HepG2 (cell line): Measurements from ENCODE around the gene KIF22. TPM values are rescaled to one million over a fixed set of nuclear protein-coding genes. Genes with fewer than 3 reads are reported as not detected.

Experiments
- ATM ChIP-seq: fragments of 450-650 bp; IDR thresholded peaks from 2 replicates; pipeline ENCODE4 v1.7.1; 2017; ENCODE audit warnings: mild to moderate bottlenecking, borderline replicate concordance
- CCAR2 ChIP-seq: fragments of 200-400 bp; formaldehyde crosslinking; optimal IDR thresholded peaks from 2 replicates; pipeline ENCODE3; 2018; ENCODE audit warnings: low read depth, mild to moderate bottlenecking, low read length, moderate library complexity
- GATAD2A ChIP-seq: IDR thresholded peaks from 2 replicates; pipeline ENCODE4 v1.6.1; 2016
- IRX3 ChIP-seq: sonication (generic); formaldehyde crosslinking; IDR thresholded peaks from 2 replicates; pipeline ENCODE4 v1.8.1; 2023; ENCODE audit warnings: mild to moderate bottlenecking, low read depth, missing genetic modification reagents, borderline replicate concordance
- ISL2 ChIP-seq: sonication (generic); formaldehyde crosslinking; IDR thresholded peaks from 2 replicates; pipeline ENCODE4 v1.5.0; 2020; ENCODE audit warnings: missing genetic modification reagents
- KAT7 ChIP-seq: IDR thresholded peaks from 2 replicates; pipeline ENCODE4 v1.6.1; 2018; ENCODE audit warnings: borderline replicate concordance, missing compliant biosample characterization
- MLLT10 ChIP-seq: sonication (generic); formaldehyde crosslinking; IDR thresholded peaks from 2 replicates; pipeline ENCODE4 v1.4.0; 2020; ENCODE audit warnings: missing genetic modification reagents
- NFIC ChIP-seq: IDR thresholded peaks from 2 replicates; pipeline ENCODE4 v1.6.1; 2012; ENCODE audit warnings: mild to moderate bottlenecking, low read length, inconsistent platforms
- PAWR ChIP-seq: sonication (generic); formaldehyde crosslinking; IDR thresholded peaks from 2 replicates; pipeline ENCODE4 v1.4.0; 2020; ENCODE audit warnings: missing genetic modification reagents, mild to moderate bottlenecking, borderline replicate concordance
- SETDB1 ChIP-seq: sonication (generic); formaldehyde crosslinking; IDR thresholded peaks from 2 replicates; pipeline ENCODE4 v1.5.1; 2020; ENCODE audit warnings: missing genetic modification reagents, mild to moderate bottlenecking, borderline replicate concordance
- ZFP36L2 ChIP-seq: sonication (generic); formaldehyde crosslinking; IDR thresholded peaks from 2 replicates; pipeline ENCODE4 v1.4.0; 2020; ENCODE audit warnings: missing genetic modification reagents
- ZNF101 ChIP-seq: sonication (generic); formaldehyde crosslinking; IDR thresholded peaks from 2 replicates; pipeline ENCODE4 v1.4.0; 2020; ENCODE audit warnings: mild to moderate bottlenecking, low read depth, missing genetic modification reagents, borderline replicate concordance
- ZNF34 ChIP-seq: sonication (generic); formaldehyde crosslinking; IDR thresholded peaks from 2 replicates; pipeline ENCODE4 v1.4.0; 2020; ENCODE audit warnings: mild to moderate bottlenecking, missing genetic modification reagents, borderline replicate concordance
- ZNF446 ChIP-seq: sonication (generic); formaldehyde crosslinking; IDR thresholded peaks from 2 replicates; pipeline ENCODE4 v1.5.0; 2020; ENCODE audit warnings: mild to moderate bottlenecking, missing genetic modification reagents
- ZNF558 ChIP-seq: sonication (generic); formaldehyde crosslinking; IDR thresholded peaks from 2 replicates; pipeline ENCODE4 v1.9.0; 2022; ENCODE audit warnings: mild to moderate bottlenecking, missing genetic modification reagents, borderline replicate concordance
- ZNF678 ChIP-seq: sonication (generic); formaldehyde crosslinking; IDR thresholded peaks from 2 replicates; pipeline ENCODE4 v1.4.0; 2020; ENCODE audit warnings: mild to moderate bottlenecking, missing genetic modification reagents
- ZNF772 ChIP-seq: sonication (generic); formaldehyde crosslinking; IDR thresholded peaks from 2 replicates; pipeline ENCODE4 v1.5.0; 2020; ENCODE audit warnings: mild to moderate bottlenecking, missing genetic modification reagents
- ZNF792 ChIP-seq: IDR thresholded peaks from 2 replicates; pipeline ENCODE4 v1.6.1; 2016
- polyA plus RNA-seq, 8 experiments: library from polyadenylated mRNA; depleted of rRNA in 3 of 8; stranded (reverse) in 7 of 8; unstranded in 1 of 8; fragments of >200 nt; fragmentation: Illumina TruSeq in 4 of 8; extraction: Trizol in 4 of 8; gene quantifications; 2 replicates each; pipeline versions ENCODE4 v1.2.1 to v1.2.3, GENCODE V29; 2011 to 2016; ENCODE audit warnings: low read depth in 4 of 8, missing spikeins in 1 of 8, mixed read lengths in 1 of 8; ENCODE audit not compliant: insufficient read depth in 1 of 8
- total RNA-seq, 5 experiments: library from RNA; depleted of rRNA; stranded (reverse); fragments of >200 nt; fragmentation: Illumina TruSeq; extraction: Trizol; gene quantifications; 2 replicates each; pipeline ENCODE4 v1.2.3, GENCODE V29; 2016; ENCODE audit warnings: low read depth in 1 of 5
- TF ChIP-seq, protein P1 (sequence below): sonication (generic); formaldehyde crosslinking; IDR thresholded peaks from 2 replicates; pipeline ENCODE4 v1.4.0; 2020; ENCODE audit warnings: missing genetic modification reagents, borderline replicate concordance
- TF ChIP-seq, protein P2 (sequence below): IDR thresholded peaks from 2 replicates; pipeline ENCODE4 v1.6.1; 2016; ENCODE audit warnings: missing compliant biosample characterization, missing genetic modification reagents, borderline replicate concordance
- TF ChIP-seq, protein P3 (sequence below): IDR thresholded peaks from 2 replicates; pipeline ENCODE4 v1.6.1; 2016; ENCODE audit warnings: low read depth, control low read depth
- TF ChIP-seq, protein P4 (sequence below): fragments of 450-650 bp; IDR thresholded peaks from 2 replicates; pipeline ENCODE4 v1.6.1; 2017; ENCODE audit warnings: mild to moderate bottlenecking

The KIF22 gene
- total and polyA plus RNA-seq, 2 of the 13 experiments (the other 11 are each of a cell fraction or from before 2014, with no cell fraction given): 95.8 to 118 TPM

DNA sequence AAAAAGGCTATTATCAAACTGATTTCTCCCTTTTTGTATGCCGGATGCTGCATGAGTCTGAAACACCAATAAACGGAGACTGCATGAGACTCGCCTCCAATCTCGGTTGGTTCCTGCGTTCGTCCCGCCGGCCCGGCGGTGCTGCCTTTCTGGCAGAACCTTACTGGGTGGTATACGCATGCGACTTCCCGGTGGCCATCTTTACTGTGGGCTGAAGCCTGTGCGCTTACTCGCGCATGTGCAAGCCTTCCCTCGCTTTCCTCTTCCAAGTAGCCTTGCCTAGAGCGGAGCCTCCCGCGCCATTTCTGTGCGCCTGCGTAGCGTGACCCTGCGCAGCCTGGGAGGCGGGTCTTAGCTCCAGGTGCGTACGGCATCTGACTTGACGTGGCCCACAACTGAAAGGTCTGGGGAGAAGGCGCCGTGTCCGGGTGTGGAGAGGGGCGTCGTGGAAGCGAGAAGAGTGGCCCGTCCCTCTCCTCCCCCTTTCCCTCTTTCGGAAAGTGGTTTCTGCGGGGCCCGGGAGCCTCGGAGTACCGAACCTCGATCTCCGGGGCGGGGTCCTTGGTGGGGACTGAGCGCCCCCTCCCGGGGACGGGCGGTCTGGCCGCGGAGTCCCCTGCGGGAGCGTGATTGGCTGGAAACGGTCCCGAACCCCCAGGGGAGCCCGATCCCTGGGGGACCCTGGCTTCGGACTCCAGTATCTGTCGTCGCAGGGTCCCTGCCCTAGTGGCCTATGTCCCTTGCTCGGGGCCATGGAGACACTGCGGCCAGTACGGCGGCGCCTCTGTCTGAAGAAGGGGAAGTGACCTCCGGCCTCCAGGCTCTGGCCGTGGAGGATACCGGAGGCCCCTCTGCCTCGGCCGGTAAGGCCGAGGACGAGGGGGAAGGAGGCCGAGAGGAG is 25.5 kb downstream of the KIF22 start, which contains the start of gene PAGR1 (continued):
- TF ChIP-seq, protein P1, sequence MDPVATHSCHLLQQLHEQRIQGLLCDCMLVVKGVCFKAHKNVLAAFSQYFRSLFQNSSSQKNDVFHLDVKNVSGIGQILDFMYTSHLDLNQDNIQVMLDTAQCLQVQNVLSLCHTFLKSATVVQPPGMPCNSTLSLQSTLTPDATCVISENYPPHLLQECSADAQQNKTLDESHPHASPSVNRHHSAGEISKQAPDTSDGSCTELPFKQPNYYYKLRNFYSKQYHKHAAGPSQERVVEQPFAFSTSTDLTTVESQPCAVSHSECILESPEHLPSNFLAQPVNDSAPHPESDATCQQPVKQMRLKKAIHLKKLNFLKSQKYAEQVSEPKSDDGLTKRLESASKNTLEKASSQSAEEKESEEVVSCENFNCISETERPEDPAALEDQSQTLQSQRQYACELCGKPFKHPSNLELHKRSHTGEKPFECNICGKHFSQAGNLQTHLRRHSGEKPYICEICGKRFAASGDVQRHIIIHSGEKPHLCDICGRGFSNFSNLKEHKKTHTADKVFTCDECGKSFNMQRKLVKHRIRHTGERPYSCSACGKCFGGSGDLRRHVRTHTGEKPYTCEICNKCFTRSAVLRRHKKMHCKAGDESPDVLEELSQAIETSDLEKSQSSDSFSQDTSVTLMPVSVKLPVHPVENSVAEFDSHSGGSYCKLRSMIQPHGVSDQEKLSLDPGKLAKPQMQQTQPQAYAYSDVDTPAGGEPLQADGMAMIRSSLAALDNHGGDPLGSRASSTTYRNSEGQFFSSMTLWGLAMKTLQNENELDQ (CRISPR knock-in tag): no peak; the same call in 1 of the 2 replicates
- TF ChIP-seq GATAD2A (CRISPR knock-in tag): peak; percentile 26
- 0 out of 2 replicates have a peak, but pooled peaks have one; percentile 90 for TF ChIP-seq ZNF34 (CRISPR knock-in tag)
- peak; percentile 72 for TF ChIP-seq ZNF792 (CRISPR knock-in tag)
- TF ChIP-seq, protein P2, sequence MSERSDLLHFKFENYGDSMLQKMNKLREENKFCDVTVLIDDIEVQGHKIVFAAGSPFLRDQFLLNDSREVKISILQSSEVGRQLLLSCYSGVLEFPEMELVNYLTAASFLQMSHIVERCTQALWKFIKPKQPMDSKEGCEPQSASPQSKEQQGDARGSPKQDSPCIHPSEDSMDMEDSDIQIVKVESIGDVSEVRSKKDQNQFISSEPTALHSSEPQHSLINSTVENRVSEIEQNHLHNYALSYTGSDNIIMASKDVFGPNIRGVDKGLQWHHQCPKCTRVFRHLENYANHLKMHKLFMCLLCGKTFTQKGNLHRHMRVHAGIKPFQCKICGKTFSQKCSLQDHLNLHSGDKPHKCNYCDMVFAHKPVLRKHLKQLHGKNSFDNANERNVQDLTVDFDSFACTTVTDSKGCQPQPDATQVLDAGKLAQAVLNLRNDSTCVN (CRISPR knock-in tag): peak; percentile 55; the same call in 1 of the 2 replicates
- peak; percentile 67; the same call in 1 of the 2 replicates for TF ChIP-seq ISL2
- TF ChIP-seq, protein P3, sequence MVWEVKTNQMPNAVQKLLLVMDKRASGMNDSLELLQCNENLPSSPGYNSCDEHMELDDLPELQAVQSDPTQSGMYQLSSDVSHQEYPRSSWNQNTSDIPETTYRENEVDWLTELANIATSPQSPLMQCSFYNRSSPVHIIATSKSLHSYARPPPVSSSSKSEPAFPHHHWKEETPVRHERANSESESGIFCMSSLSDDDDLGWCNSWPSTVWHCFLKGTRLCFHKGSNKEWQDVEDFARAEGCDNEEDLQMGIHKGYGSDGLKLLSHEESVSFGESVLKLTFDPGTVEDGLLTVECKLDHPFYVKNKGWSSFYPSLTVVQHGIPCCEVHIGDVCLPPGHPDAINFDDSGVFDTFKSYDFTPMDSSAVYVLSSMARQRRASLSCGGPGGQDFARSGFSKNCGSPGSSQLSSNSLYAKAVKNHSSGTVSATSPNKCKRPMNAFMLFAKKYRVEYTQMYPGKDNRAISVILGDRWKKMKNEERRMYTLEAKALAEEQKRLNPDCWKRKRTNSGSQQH: peak; percentile 32
- peak; percentile 22; the same call in 1 of the 2 replicates for TF ChIP-seq ZNF558 (CRISPR knock-in tag)
- TF ChIP-seq ZNF772: peak; percentile 83; the same call in 1 of the 2 replicates
- TF ChIP-seq ATM: no peak
- peak; percentile 28; the same call in 1 of the 2 replicates for TF ChIP-seq ZFP36L2 (CRISPR knock-in tag)
- TF ChIP-seq KAT7: peak; percentile 66; the same call in 1 of the 2 replicates
- TF ChIP-seq SETDB1: no peak
- TF ChIP-seq PAWR (CRISPR knock-in tag): peak; percentile 97; the same call in 1 of the 2 replicates
- no peak for TF ChIP-seq NFIC
- peak; percentile 19; the same call in 1 of the 2 replicates for TF ChIP-seq IRX3 (CRISPR knock-in tag)
- no peak for TF ChIP-seq CCAR2
- TF ChIP-seq ZNF101 (CRISPR knock-in tag): peak; percentile 59; the same call in 1 of the 2 replicates
- peak; percentile 22; the same call in 1 of the 2 replicates for TF ChIP-seq ZNF446
- TF ChIP-seq ZNF678: peak; percentile 25; the same call in 1 of the 2 replicates
- TF ChIP-seq, protein P4, sequence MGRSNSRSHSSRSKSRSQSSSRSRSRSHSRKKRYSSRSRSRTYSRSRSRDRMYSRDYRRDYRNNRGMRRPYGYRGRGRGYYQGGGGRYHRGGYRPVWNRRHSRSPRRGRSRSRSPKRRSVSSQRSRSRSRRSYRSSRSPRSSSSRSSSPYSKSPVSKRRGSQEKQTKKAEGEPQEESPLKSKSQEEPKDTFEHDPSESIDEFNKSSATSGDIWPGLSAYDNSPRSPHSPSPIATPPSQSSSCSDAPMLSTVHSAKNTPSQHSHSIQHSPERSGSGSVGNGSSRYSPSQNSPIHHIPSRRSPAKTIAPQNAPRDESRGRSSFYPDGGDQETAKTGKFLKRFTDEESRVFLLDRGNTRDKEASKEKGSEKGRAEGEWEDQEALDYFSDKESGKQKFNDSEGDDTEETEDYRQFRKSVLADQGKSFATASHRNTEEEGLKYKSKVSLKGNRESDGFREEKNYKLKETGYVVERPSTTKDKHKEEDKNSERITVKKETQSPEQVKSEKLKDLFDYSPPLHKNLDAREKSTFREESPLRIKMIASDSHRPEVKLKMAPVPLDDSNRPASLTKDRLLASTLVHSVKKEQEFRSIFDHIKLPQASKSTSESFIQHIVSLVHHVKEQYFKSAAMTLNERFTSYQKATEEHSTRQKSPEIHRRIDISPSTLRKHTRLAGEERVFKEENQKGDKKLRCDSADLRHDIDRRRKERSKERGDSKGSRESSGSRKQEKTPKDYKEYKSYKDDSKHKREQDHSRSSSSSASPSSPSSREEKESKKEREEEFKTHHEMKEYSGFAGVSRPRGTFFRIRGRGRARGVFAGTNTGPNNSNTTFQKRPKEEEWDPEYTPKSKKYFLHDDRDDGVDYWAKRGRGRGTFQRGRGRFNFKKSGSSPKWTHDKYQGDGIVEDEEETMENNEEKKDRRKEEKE: no peak
- no peak for TF ChIP-seq MLLT10 (CRISPR knock-in tag)
